ENCODE results near the gene KRTAP4-16. TPM values are rescaled to one million over a fixed set of nuclear protein-coding genes. Genes with fewer than 3 reads are reported as not detected.
"Not testable (repeated sequence)": the region's sequence is repeated elsewhere in the genome, so short reads cannot be mapped to it uniquely, and the experiment has no call there.

Gene KRTAP4-16
- total RNA-seq, 3 donors from 2014 or later = not detected

- H3K4me3 ChIP-seq = no peak overlapping the region
- ATAC-seq (no peak), DNase-seq (no peak)
- H3K36me3 ChIP-seq (ENCODE audit: low read depth) = no peaks in the 10 kb centered on the region
- intact Hi-C loops (cut with DNase I, micrococcal nuclease) = no loop called here
- no peaks in the 10 kb centered on the region for H3K4me1 ChIP-seq (ENCODE audit: low read depth)
- no peak for TF ChIP-seq CTCF (IDR thresholded peaks at IDR 0.05)
- H3K9me3 ChIP-seq = no peaks in the 10 kb centered on the region
Observed at GRCh38 chr17:41103896-41104295, 1.9 kb upstream of the KRTAP4-16 start.

GRCh38 chr17:41099682-41100480 lies 2.1 kb downstream of the KRTAP4-16 start:
- ATAC-seq; intact Hi-C loops (cut with DNase I, micrococcal nuclease); H3K4me3 ChIP-seq; H3K9me3 ChIP-seq; H3K36me3 ChIP-seq (ENCODE audit: low read depth); DNase-seq; H3K4me1 ChIP-seq (ENCODE audit: low read depth): not testable (repeated sequence)

GRCh38 chr17:41098481-41098880 lies 3.5 kb downstream of the KRTAP4-16 start:
- intact Hi-C loops (cut with DNase I, micrococcal nuclease) = no loop called here
- Histone ChIP-seq H3K36me3 (ENCODE audit: low read depth) (no peaks in the 10 kb centered on the region), H3K4me3 (no peak overlapping the region), H3K4me1 (ENCODE audit: low read depth) (no peaks in the 10 kb centered on the region), H3K9me3 (no peaks in the 10 kb centered on the region)
- no peak for DNase-seq
- no peak for ATAC-seq
- TF ChIP-seq CTCF (IDR thresholded peaks at IDR 0.05) = no peak

- ATAC-seq (no peak), DNase-seq (no peak)
- H3K36me3 ChIP-seq (ENCODE audit: low read depth) = no peaks in the 10 kb centered on the region
- no peak within 1 kb of the TSS for H3K4me3 ChIP-seq
- intact Hi-C loops (cut with DNase I, micrococcal nuclease) = no loop called here
- H3K4me1 ChIP-seq (ENCODE audit: low read depth) = no peaks in the 10 kb centered on the region
- no peak for TF ChIP-seq CTCF (IDR thresholded peaks at IDR 0.05)
- H3K9me3 ChIP-seq = no peaks in the 10 kb centered on the region
Observed at GRCh38 chr17:41098042-41098441, 4.0 kb downstream of the KRTAP4-16 start, which contains the start of gene KRTAP4-8. Gene KRTAP4-8, minus strand, starts transcription at chr17:41098142. Its CDS starts 58 bp downstream, at chr17:41098084.

- ATAC-seq (no peak), DNase-seq (no peak)
- intact Hi-C loops (cut with DNase I, micrococcal nuclease) = no loop called here
- Histone ChIP-seq H3K4me3 (no peak overlapping the region), H3K36me3 (ENCODE audit: low read depth) (no peaks in the 10 kb centered on the region), H3K9me3 (no peaks in the 10 kb centered on the region), H3K4me1 (ENCODE audit: low read depth) (no peaks in the 10 kb centered on the region)
- TF ChIP-seq CTCF (IDR thresholded peaks at IDR 0.05) = no peak
Observed at GRCh38 chr17:41096055-41096454, 6.0 kb downstream of the KRTAP4-16 start.

- intact Hi-C loops (cut with DNase I, micrococcal nuclease); H3K4me1 ChIP-seq (ENCODE audit: low read depth); H3K9me3 ChIP-seq; H3K4me3 ChIP-seq; H3K36me3 ChIP-seq (ENCODE audit: low read depth); DNase-seq; ATAC-seq: not testable (repeated sequence)
Observed at GRCh38 chr17:41088760-41089352, 13.2 kb downstream of the KRTAP4-16 start.

GRCh38 chr17:41084100-41084856 lies 17.7 kb downstream of the KRTAP4-16 start, which contains the start of gene KRTAP4-7:
Gene KRTAP4-7, plus strand, starts transcription at chr17:41084150. Its CDS starts 57 bp downstream, at chr17:41084207.
- intact Hi-C loops (cut with DNase I, micrococcal nuclease); DNase-seq; ATAC-seq: not testable (repeated sequence)

GRCh38 chr17:41083427-41083826 lies 18.6 kb downstream of the KRTAP4-16 start:
- H3K4me3 ChIP-seq; intact Hi-C loops (cut with DNase I, micrococcal nuclease); H3K9me3 ChIP-seq; ATAC-seq; DNase-seq; H3K4me1 ChIP-seq (ENCODE audit: low read depth); H3K36me3 ChIP-seq (ENCODE audit: low read depth): not testable (repeated sequence)

More at GRCh38 chr17:41084100-41084856, 17.7 kb downstream of the KRTAP4-16 start, which contains the start of gene KRTAP4-7:
- H3K4me1 ChIP-seq (ENCODE audit: low read depth); H3K4me3 ChIP-seq; H3K9me3 ChIP-seq; H3K36me3 ChIP-seq (ENCODE audit: low read depth): not testable (repeated sequence)

Measured in mucosa of descending colon (tissue), 3 donors.